ENCODE data around the gene CORO2B. TPM values are rescaled to one million over a fixed set of nuclear protein-coding genes. Genes with fewer than 3 reads are reported as not detected.

The CORO2B gene
- total and polyA plus RNA-seq, 8 donors, result 3.0 to 27.7 (median 21.0) TPM

GRCh38 chr15:68634531-68634930, 55.7 kb downstream of the CORO2B start:
- Histone ChIP-seq H3K27me3 (no peaks in the 10 kb centered on the region), H3K4me1 (peaks cover 0 to 5% of the 10 kb centered on the region in 2 donors), H3K27ac (no peak overlapping the region), H3K36me3 (no peaks in the 10 kb centered on the region), H3K9me3 (no peaks in the 10 kb centered on the region), H3K4me3 (no peak overlapping the region)
- DNase-seq (no peak), ATAC-seq (no peak)
- intact Hi-C loops (cut with DNase I), result no loop called here
- TF ChIP-seq CTCF (IDR thresholded peaks at IDR 0.05), result no peak

DNA sequence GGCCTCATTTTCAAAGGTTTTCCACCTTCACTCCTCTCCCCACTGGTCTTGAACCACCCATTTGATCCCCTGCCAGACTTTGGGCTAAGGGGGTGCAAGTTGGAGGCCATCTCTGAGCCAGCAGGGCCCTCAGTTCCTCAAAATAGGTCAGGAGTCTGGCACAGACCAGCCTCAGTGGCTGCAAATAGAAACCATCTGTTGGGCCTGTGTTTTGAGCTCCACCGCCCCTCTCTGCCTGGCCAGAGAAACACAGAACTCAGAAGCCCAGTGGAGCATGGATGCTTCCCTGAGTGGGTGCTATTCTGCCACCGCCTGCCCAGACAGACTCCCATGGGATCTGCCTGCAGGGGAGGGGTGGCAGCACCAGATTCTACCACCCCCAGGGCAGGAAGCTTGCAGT, 56.3 kb downstream of the CORO2B start:
- no peaks in the 10 kb centered on the region for H3K36me3 ChIP-seq
- intact Hi-C loops (cut with DNase I), result no loop called here
- no peak for DNase-seq
- TF ChIP-seq CTCF (IDR thresholded peaks at IDR 0.05), result no peak
- peaks cover 0 to 5% of the 10 kb centered on the region in 2 donors for H3K4me1 ChIP-seq
- H3K4me3 ChIP-seq, result no peak overlapping the region
- H3K27me3 ChIP-seq, result no peaks in the 10 kb centered on the region
- no peak overlapping the region for H3K27ac ChIP-seq
- no peaks in the 10 kb centered on the region for H3K9me3 ChIP-seq
- no peak for ATAC-seq

GRCh38 chr15:68636256-68636655, 57.5 kb downstream of the CORO2B start:
- intact Hi-C loops (cut with DNase I), result no loop called here
- H3K9me3 ChIP-seq, result no peaks in the 10 kb centered on the region
- no peaks in the 10 kb centered on the region for H3K36me3 ChIP-seq
- no peak for TF ChIP-seq CTCF (IDR thresholded peaks at IDR 0.05)
- ATAC-seq, result no peak
- H3K27me3 ChIP-seq, result no peaks in the 10 kb centered on the region
- peaks cover 0 to 5% of the 10 kb centered on the region in 2 donors for H3K4me1 ChIP-seq
- no peak for DNase-seq
- H3K4me3 ChIP-seq, result no peak overlapping the region
- no peak overlapping the region for H3K27ac ChIP-seq

- DNase-seq (peak in 2 of 4 donors; percentile 90 to 95), ATAC-seq (peak; percentile 66)
- intact Hi-C loops (cut with DNase I), result no loop called here
- no peaks in the 10 kb centered on the region for H3K27me3 ChIP-seq
- no peak overlapping the region for H3K4me3 ChIP-seq
- H3K36me3 ChIP-seq, result no peaks in the 10 kb centered on the region
- no peak overlapping the region for H3K27ac ChIP-seq
- H3K9me3 ChIP-seq, result no peaks in the 10 kb centered on the region
- H3K4me1 ChIP-seq, result peaks cover 0 to 5% of the 10 kb centered on the region in 2 donors
- TF ChIP-seq CTCF (IDR thresholded peaks at IDR 0.05), result no peak
Observed at GRCh38 chr15:68637767-68638404, 59.1 kb downstream of the CORO2B start.

- DNase-seq (no peak), ATAC-seq (peak; percentile 22)
- intact Hi-C loops (cut with DNase I), result no loop called here
- Histone ChIP-seq H3K4me3 (no peak overlapping the region), H3K36me3 (no peaks in the 10 kb centered on the region), H3K27me3 (no peaks in the 10 kb centered on the region), H3K4me1 (peaks cover 0 to 5% of the 10 kb centered on the region in 2 donors), H3K27ac (no peak overlapping the region), H3K9me3 (no peaks in the 10 kb centered on the region)
- TF ChIP-seq CTCF (IDR thresholded peaks at IDR 0.05), result no peak
Observed at GRCh38 chr15:68638953-68639515, 60.2 kb downstream of the CORO2B start.
